ENCODE measurements around the gene TFIP11. TPM values are rescaled to one million over a fixed set of nuclear protein-coding genes. Genes with fewer than 3 reads are reported as not detected.

The TFIP11 gene
- total and polyA plus RNA-seq, 2 of the 8 experiments (the other 6 are each of a cell fraction or from before 2014, with no cell fraction given), result 18.1 to 28.3 TPM

DNA sequence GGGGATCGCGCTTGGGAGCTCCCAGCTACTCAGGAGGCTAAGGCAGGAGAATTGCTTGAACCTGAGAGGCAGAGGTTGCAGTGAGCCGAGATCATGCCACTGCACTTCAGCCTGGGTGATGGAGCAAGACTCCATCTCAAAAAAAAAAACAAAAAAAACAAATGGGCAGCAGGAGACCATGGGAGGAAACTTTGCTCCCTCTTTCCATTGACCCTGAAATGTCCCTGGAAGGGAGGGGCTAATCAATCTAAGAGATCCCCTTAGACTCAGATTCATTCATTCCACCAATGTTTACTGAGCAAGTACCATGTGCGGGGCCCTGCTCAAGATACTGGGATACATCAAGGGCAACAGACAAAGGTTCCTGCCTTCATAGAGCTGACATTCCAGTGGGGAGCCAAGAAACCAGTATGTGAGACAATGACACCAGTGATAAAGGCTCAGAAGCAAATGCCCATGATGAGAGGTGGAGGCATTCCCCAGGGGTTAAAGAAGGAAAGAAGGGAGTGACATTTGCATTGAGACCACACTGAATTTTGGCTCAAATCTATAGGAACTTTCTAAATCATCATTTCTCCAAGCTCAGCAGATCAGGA is 37.7 kb upstream of the TFIP11 start:
- Histone ChIP-seq H4K91ac (replicated peaks; ENCODE audit: insufficient read length, low read length) (no peak overlapping the region), H3K79me2 (ENCODE audit: control insufficient read depth in 1 of 2, insufficient read depth in 2 of 2, low read length in 2 of 2) (peaks cover 5 to 85% of the 10 kb centered on the region in 2 experiments; a peak in 3 of 4 replicates), H2AK5ac (ENCODE audit: low read depth, low read length) (no peak overlapping the region; the same call in 1 of the 2 replicates), H3K4me1 (replicated peaks in 1 of 4; ENCODE audit: control insufficient read depth in 3 of 4, insufficient read depth in 4 of 4, low read length in 3 of 4) (peaks cover 8 to 30% (median 17%) of the 10 kb centered on the region in 4 experiments; a peak in 6 of 7 replicates), H2BK5ac (ENCODE audit: low read depth, low read length) (peak overlapping the region; percentile 26), H4K8ac (ENCODE audit: extremely low read depth, insufficient read depth, low read length) (no peak overlapping the region), H3K27ac (ENCODE audit: low read depth, low read length) (peak overlapping the region; percentile 13; the same call in 1 of the 2 replicates), H3K4me3 (ENCODE audit: extremely low read depth in 1 of 4, insufficient read depth in 2 of 4, low read depth in 3 of 4, low read length in 4 of 4) (no peak overlapping the region), H3K4me2 (ENCODE audit: insufficient read depth in 1 of 2, low read depth in 2 of 2, low read length in 2 of 2) (no peak overlapping the region), H2AFZ (ENCODE audit: low read length) (no peak overlapping the region), H3K23ac (ENCODE audit: insufficient read length) (no peak overlapping the region), H3K9ac (replicated peaks in 1 of 4; ENCODE audit: extremely low read depth in 1 of 4, low read depth in 3 of 4, low read length in 3 of 4) (no peak overlapping the region), H3K18ac (ENCODE audit: extremely low read depth, low read length) (peak overlapping the region; percentile 10; the same call in 1 of the 2 replicates), H4K20me1 (replicated peaks in 1 of 2; ENCODE audit: control insufficient read depth in 1 of 2, insufficient read depth in 2 of 2, low read length in 2 of 2) (peaks cover 0 to 3% of the 10 kb centered on the region in 2 experiments), H3K56ac (replicated peaks; ENCODE audit: insufficient read length, low read depth, low read length) (no peak overlapping the region), H3K36me3 (ENCODE audit: control insufficient read depth in 2 of 4, insufficient read depth in 4 of 4, low read length in 3 of 4) (peaks cover 0 to 6% (median 0%) of the 10 kb centered on the region in 4 experiments; a peak in 1 of 8 replicates), H3K14ac (ENCODE audit: insufficient read length) (no peak overlapping the region), H3K27me3 (replicated peaks in 1 of 4; ENCODE audit: control insufficient read depth in 3 of 4, extremely low read depth in 1 of 4, insufficient read depth in 3 of 4, low read length in 3 of 4) (no peaks in the 10 kb centered on the region), H3K9me3 (ENCODE audit: insufficient read depth in 2 of 2, low read depth in 1 of 2, low read length in 1 of 2) (no peaks in the 10 kb centered on the region), H3K4ac (replicated peaks; ENCODE audit: insufficient read length, low read depth, low read length) (no peak overlapping the region), H3K23me2 (ENCODE audit: low read depth, low read length) (peaks cover 1% of the 10 kb centered on the region; the same call in 1 of the 2 replicates), H2BK20ac (ENCODE audit: low read length) (0 out of 2 replicates have a peak overlapping the region, but pooled peaks have one; percentile 66), H2BK15ac (ENCODE audit: low read length) (no peak overlapping the region), H2BK120ac (replicated peaks; ENCODE audit: low read depth, low read length) (no peak overlapping the region), H4K5ac (ENCODE audit: insufficient read length, low read depth, low read length) (no peak overlapping the region), H3K79me1 (ENCODE audit: low read depth, low read length) (peaks cover 14% of the 10 kb centered on the region), H2BK12ac (ENCODE audit: low read depth, low read length) (no peak overlapping the region)
- ChIA-PET CTCF (ENCODE audit: partially characterized antibody) (interaction anchor here (1.1 to 1.4 kb wide), 4 partner anchors 14 to 123 kb away, joined by 3 to 6 read pairs (median 3); no protein-coding TSS in a partner anchor), POLR2A (ENCODE audit: partially characterized antibody) (interaction anchor here (0.6 to 1.8 kb wide), 5 partner anchors 10 to 58 kb away, joined by 3 to 8 read pairs (median 3); no protein-coding TSS in a partner anchor)
- FAIRE-seq (no peak), DNase-seq (ENCODE audit: low read depth in 1 of 2, low spot score in 2 of 2) (no peak)
- 62% methylated on average over 1 of the region's 4 CpGs; no CpG with 5 or more reads in 1 of the 2 experiments for WGBS, 2 experiments (ENCODE audit: extremely low coverage in 1 of 2, insufficient coverage in 1 of 2, insufficient read length in 1 of 2, insufficient replicate concordance in 2 of 2, low coverage in 1 of 2, low lambda C conversion rate in 2 of 2, missing lambda C conversion rate in 1 of 2)
- TF ChIP-seq MAFK (IDR thresholded peaks at IDR 0.05; ENCODE audit: low read depth, low read length), result no peak
